ENCODE measurements around the gene MCF2L2.

- TF ChIP-seq, protein P1, sequence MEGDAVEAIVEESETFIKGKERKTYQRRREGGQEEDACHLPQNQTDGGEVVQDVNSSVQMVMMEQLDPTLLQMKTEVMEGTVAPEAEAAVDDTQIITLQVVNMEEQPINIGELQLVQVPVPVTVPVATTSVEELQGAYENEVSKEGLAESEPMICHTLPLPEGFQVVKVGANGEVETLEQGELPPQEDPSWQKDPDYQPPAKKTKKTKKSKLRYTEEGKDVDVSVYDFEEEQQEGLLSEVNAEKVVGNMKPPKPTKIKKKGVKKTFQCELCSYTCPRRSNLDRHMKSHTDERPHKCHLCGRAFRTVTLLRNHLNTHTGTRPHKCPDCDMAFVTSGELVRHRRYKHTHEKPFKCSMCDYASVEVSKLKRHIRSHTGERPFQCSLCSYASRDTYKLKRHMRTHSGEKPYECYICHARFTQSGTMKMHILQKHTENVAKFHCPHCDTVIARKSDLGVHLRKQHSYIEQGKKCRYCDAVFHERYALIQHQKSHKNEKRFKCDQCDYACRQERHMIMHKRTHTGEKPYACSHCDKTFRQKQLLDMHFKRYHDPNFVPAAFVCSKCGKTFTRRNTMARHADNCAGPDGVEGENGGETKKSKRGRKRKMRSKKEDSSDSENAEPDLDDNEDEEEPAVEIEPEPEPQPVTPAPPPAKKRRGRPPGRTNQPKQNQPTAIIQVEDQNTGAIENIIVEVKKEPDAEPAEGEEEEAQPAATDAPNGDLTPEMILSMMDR (IDR thresholded peaks at IDR 0.05): no peak
- TF ChIP-seq POLR2A (IDR thresholded peaks at IDR 0.05): no peak
Measured at GRCh38 chr3:183437061-183437460, 8.6 kb upstream of the MCF2L2 start.
